GM12878 (cell line): ENCODE data around the gene NPAS1. TPM values are rescaled to one million over a fixed set of nuclear protein-coding genes. Genes with fewer than 3 reads are reported as not detected.

Source experiments
- BHLHE40 ChIP-seq, 2 experiments: fragments of 450-650 bp in 1 of 2; IDR thresholded peaks; 2 replicates each; pipeline ENCODE4 v1.6.1; 2011 to 2017; ENCODE audit warnings: low read depth in 2 of 2, borderline replicate concordance in 1 of 2, improper control_type of control experiment in 1 of 2, low read length in 1 of 2, mild to moderate bottlenecking in 1 of 2
- BMI1 ChIP-seq: fragments of 450-650 bp; IDR thresholded peaks from 2 replicates; pipeline ENCODE4 v1.6.1; 2016; ENCODE audit warnings: mild to moderate bottlenecking, moderate library complexity, borderline replicate concordance
- EGR1 ChIP-seq, 2 experiments: IDR thresholded peaks; 1 replicate in 1 of 2; 2 replicates in 1 of 2; pipeline ENCODE4 v1.6.1; 2011 to 2012; ENCODE audit warnings: low read depth in 2 of 2, low read length in 2 of 2, borderline replicate concordance in 1 of 2, mild to moderate bottlenecking in 1 of 2, moderate library complexity in 1 of 2
- ESRRA ChIP-seq: IDR thresholded peaks from 2 replicates; pipeline ENCODE4 v1.6.1; 2012; ENCODE audit warnings: mild to moderate bottlenecking, low read length, improper control_type of control experiment
- MTA2 ChIP-seq: fragments of 450-650 bp; IDR thresholded peaks from 2 replicates; pipeline ENCODE4 v1.6.1; 2016; ENCODE audit warnings: low read depth, mild to moderate bottlenecking, moderate library complexity
- NFXL1 ChIP-seq: fragments of 450-650 bp; IDR thresholded peaks from 2 replicates; pipeline ENCODE4 v1.6.1; 2017; ENCODE audit warnings: antibody characterized with exemption, mild to moderate bottlenecking, borderline replicate concordance
- NFYA ChIP-seq: IDR thresholded peaks from 2 replicates; pipeline ENCODE4 v1.6.1; 2011; ENCODE audit warnings: low read depth, mild to moderate bottlenecking, low read length, improper control_type of control experiment, borderline replicate concordance
- PAX5 ChIP-seq: IDR thresholded peaks from 2 replicates; pipeline ENCODE4 v1.6.1; 2011; ENCODE audit warnings: low read depth, low read length, borderline replicate concordance
- POLR2A ChIP-seq: IDR thresholded peaks from 2 replicates; pipeline ENCODE4 v1.6.1; 2011; ENCODE audit warnings: low read depth, mild to moderate bottlenecking, low read length
- SPI1 ChIP-seq: IDR thresholded peaks from 2 replicates; pipeline ENCODE4 v1.6.1; 2011; ENCODE audit warnings: low read depth, mild to moderate bottlenecking, low read length, moderate library complexity, borderline replicate concordance; ENCODE audit not compliant: insufficient read depth
- USF2 ChIP-seq: IDR thresholded peaks from 2 replicates; pipeline ENCODE4 v1.6.1; 2011; ENCODE audit warnings: low read depth, low read length, improper control_type of control experiment, borderline replicate concordance
- YBX1 ChIP-seq: fragments of 450-650 bp; IDR thresholded peaks from 2 replicates; pipeline ENCODE4 v1.6.1; 2016; ENCODE audit warnings: antibody characterized with exemption
- YY1 ChIP-seq: IDR thresholded peaks from 2 replicates; pipeline ENCODE4 v1.6.1; 2011; ENCODE audit warnings: low read depth, mild to moderate bottlenecking, low read length
- ZNF687 ChIP-seq: fragments of 450-650 bp; IDR thresholded peaks from 2 replicates; pipeline ENCODE4 v1.6.1; 2017; ENCODE audit warnings: mild to moderate bottlenecking, moderate library complexity
- polyA plus RNA-seq, 11 experiments: library from polyadenylated mRNA; depleted of rRNA in 4 of 11; unstranded in 6 of 11; stranded (reverse) in 5 of 11; fragments of >200 nt; fragmentation: Nextera tagmentation in 4 of 11; fragmentation: Illumina TruSeq in 1 of 11; extraction: Ambion mirVana in 4 of 11; extraction: Trizol in 1 of 11; gene quantifications; 1 replicate in 1 of 11; 2 replicates in 10 of 11; pipeline versions ENCODE4 v1.2.1 to v1.2.3, GENCODE V29; 2011 to 2016; ENCODE audit warnings: inconsistent platforms in 2 of 11, missing spikeins in 2 of 11, low read depth in 1 of 11
- total RNA-seq, 4 experiments: library from RNA; depleted of rRNA in 3 of 4; stranded (reverse); fragments of >200 nt in 3 of 4; fragmentation: Illumina TruSeq in 1 of 4; extraction: Trizol in 1 of 4; gene quantifications; 2 replicates each; pipeline versions ENCODE4 v1.2.1 to v1.2.3, GENCODE V29; 2013 to 2021
- TF ChIP-seq, protein P1 (sequence below): fragments of 450-650 bp; IDR thresholded peaks from 2 replicates; pipeline ENCODE4 v1.6.1; 2016; ENCODE audit warnings: mild to moderate bottlenecking
- TF ChIP-seq, protein P2 (sequence below): fragments of 450-650 bp; IDR thresholded peaks from 2 replicates; pipeline ENCODE4 v1.6.1; 2016; ENCODE audit warnings: mild to moderate bottlenecking, moderate library complexity, borderline replicate concordance

NPAS1 gene
- total and polyA plus RNA-seq, 10 of the 15 experiments (the other 5 are each of a cell fraction or from before 2014, with no cell fraction given) = 0.14 to 0.72 (median 0.28) TPM; not detected in 3

DNA sequence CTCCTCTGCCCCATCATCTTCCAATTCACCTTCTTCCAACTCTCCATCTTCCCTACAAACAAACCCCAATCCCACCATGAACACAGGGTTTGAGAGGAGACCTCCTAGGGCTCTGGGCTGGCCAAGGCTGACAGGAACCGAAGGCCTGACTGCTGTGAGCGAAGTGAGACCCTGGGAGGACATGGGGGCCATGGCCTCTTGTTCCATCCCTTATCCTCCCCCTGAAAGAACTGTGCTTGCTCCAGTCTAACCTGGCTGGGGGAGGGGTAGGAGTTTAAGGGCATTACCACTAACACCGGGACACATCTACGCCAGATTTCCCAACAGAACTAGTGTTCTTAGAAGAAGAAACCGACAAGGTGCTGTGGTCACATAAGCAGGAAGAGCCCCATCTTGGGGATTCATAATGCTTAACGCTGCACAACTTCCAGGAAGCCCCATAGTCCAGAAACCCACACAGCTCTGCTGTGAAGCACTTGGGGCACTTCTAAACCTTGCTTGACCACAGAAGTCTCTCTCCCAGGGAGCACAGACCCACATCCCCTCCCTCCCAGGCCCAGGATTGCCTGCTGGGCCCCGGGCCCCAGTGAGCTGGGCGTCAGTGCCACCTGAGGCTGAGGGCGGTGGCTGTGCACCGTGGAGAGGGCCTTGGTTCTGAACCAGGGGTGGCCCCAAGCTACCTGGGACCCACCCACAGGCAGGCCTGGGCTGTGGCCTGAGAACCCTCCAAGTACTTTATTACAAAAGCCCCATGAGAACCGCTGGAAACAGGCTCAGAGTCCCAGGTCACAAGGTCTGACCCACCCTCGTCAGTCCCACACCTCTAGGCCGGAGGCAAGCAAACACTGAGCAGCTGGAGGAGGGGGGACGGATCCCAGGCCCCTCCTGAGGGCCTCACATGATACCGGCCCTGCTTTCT is 75.2 kb downstream of the NPAS1 start (continued):
- TF ChIP-seq EGR1 (IDR thresholded peaks at IDR 0.05; ENCODE audit: borderline replicate concordance in 1 of 2, low read depth in 2 of 2, low read length in 2 of 2) (no peak), BMI1 (no peak), YY1 (0 out of 2 replicates have a peak, but pooled peaks have one; percentile 47), SPI1 (no peak), BHLHE40 (IDR thresholded peaks at IDR 0.05; ENCODE audit: borderline replicate concordance in 1 of 2, low read depth in 2 of 2, low read length in 1 of 2) (no peak), MTA2 (no peak), PAX5 (no peak), YBX1 (no peak), ESRRA (no peak), POLR2A (peak; percentile 43; the same call in 1 of the 2 replicates), NFYA (no peak), NFXL1 (no peak), ZNF687 (no peak), USF2 (no peak)
- TF ChIP-seq, protein P1, sequence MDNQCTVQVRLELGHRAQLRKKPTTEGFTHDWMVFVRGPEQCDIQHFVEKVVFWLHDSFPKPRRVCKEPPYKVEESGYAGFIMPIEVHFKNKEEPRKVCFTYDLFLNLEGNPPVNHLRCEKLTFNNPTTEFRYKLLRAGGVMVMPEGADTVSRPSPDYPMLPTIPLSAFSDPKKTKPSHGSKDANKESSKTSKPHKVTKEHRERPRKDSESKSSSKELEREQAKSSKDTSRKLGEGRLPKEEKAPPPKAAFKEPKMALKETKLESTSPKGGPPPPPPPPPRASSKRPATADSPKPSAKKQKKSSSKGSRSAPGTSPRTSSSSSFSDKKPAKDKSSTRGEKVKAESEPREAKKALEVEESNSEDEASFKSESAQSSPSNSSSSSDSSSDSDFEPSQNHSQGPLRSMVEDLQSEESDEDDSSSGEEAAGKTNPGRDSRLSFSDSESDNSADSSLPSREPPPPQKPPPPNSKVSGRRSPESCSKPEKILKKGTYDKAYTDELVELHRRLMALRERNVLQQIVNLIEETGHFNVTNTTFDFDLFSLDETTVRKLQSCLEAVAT = no peak
- TF ChIP-seq, protein P2, sequence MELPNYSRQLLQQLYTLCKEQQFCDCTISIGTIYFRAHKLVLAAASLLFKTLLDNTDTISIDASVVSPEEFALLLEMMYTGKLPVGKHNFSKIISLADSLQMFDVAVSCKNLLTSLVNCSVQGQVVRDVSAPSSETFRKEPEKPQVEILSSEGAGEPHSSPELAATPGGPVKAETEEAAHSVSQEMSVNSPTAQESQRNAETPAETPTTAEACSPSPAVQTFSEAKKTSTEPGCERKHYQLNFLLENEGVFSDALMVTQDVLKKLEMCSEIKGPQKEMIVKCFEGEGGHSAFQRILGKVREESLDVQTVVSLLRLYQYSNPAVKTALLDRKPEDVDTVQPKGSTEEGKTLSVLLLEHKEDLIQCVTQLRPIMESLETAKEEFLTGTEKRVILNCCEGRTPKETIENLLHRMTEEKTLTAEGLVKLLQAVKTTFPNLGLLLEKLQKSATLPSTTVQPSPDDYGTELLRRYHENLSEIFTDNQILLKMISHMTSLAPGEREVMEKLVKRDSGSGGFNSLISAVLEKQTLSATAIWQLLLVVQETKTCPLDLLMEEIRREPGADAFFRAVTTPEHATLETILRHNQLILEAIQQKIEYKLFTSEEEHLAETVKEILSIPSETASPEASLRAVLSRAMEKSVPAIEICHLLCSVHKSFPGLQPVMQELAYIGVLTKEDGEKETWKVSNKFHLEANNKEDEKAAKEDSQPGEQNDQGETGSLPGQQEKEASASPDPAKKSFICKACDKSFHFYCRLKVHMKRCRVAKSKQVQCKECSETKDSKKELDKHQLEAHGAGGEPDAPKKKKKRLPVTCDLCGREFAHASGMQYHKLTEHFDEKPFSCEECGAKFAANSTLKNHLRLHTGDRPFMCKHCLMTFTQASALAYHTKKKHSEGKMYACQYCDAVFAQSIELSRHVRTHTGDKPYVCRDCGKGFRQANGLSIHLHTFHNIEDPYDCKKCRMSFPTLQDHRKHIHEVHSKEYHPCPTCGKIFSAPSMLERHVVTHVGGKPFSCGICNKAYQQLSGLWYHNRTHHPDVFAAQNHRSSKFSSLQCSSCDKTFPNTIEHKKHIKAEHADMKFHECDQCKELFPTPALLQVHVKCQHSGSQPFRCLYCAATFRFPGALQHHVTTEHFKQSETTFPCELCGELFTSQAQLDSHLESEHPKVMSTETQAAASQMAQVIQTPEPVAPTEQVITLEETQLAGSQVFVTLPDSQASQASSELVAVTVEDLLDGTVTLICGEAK = no peak
- TF ChIP-seq, all 136 proteins: peak for 7
